Measurements from ENCODE around the gene ETV6.

The ETV6 gene

DNA sequence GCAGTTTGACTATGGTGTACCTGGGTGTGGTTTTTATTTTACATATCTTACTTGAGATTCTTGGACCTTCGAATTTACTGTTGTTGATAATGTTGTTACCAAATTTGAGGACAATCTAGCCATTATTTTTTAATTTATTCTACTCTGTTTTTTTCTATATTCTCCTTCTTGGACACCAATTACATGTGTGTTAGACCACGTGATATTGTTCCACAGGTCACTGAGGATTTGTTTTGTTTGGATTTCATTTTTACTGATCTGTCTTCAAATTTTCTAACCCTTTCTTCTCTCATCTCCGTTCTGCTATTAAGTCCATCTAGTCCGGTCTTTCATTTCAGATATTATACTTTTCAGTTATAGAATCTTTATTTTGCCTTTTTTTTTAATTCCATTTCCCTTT lies 216.3 kb downstream of the ETV6 start:
- no peak for FAIRE-seq

DNA sequence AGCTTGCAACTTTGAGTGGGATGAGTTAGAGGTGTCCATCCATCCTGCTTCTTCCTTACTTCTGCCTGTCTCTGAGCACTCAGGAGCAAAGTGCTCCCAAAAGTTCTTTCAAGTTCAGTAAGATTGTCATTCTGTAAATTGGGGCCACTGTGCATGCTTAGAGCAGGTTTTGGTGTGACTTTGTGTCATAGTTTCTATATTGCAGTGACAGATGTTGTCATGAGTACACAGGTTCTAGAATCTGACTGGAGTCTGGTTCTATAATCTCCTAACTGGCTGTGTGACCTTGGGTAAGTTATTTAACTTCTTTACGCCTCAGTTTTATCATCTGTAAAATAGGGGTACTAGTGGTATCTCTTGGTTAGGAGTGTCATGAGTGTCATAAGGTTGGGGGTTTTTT lies 218.6 kb downstream of the ETV6 start:
- FAIRE-seq, result no peak

DNA sequence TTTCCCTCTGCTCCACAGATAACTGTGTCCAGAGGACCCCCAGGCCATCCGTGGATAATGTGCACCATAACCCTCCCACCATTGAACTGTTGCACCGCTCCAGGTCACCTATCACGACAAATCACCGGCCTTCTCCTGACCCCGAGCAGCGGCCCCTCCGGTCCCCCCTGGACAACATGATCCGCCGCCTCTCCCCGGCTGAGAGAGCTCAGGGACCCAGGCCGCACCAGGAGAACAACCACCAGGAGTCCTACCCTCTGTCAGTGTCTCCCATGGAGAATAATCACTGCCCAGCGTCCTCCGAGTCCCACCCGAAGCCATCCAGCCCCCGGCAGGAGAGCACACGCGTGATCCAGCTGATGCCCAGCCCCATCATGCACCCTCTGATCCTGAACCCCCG lies 219.9 kb downstream of the ETV6 start:
- no peak for FAIRE-seq

DNA sequence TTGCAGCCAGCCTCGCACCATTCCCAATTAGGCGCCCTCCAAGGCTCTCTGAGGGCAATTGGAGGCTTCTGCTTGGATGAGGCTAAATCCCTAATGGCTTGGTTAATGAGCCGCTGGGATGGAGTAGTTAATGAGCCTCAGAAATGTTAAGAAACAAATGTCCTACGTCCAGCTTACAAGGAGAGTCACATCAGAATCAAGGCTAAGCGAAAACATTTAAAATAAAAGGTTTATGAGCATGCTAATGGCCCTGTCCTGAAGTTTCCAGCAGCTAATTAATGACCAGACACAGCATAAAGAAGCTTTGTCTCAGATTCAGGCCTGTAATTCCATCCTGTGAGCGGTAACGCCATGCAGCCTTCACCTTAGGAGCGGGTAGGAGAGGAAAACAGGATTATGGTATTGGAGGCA lies 220.6 kb downstream of the ETV6 start:
- no peak for FAIRE-seq

DNA sequence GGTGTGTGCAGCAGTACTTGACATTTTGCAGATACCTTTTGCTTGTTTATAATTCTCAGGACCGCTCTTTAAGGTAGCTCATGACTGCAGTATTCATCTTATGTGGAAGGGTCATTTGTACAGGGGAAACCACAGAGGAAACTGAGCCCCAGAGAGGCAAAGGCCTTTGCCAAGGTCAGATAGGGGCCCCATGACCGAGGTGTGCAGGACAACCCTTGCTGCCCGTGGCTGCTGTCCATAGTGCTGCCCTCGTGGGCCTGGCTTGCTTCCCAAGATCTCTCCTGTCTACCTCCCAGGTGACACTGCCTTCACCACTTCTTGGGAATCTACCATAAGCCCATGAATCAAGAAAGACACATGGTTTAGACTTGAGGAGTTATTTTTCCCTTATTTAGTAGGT lies 222.6 kb downstream of the ETV6 start:
- FAIRE-seq, result no peak

DNA sequence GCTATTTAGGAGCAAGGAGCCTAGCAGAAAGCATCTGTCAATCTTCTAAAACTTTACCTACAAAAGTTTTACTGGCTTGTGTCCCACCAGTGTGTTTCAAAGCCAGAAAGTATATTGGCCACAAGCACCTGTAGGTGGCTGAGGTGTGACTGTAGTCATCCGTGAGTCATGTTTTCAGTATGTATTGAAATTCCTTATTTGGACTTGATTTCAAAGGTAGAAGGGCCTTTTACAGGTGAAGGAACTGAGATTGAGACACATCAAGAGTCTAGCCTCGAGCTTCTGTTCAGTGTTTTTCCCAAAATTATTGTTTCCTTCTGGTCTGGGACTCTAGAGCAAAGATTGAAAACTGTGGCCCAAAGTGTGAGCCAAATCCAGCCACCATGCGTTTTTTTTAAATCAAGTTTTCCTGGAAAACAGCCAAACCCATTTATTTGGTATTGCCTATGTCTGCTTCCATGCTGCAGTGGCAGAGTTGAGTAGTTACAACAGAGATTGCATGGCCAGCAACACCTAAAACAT lies 226.0 kb downstream of the ETV6 start:
- FAIRE-seq, result no peak

DNA sequence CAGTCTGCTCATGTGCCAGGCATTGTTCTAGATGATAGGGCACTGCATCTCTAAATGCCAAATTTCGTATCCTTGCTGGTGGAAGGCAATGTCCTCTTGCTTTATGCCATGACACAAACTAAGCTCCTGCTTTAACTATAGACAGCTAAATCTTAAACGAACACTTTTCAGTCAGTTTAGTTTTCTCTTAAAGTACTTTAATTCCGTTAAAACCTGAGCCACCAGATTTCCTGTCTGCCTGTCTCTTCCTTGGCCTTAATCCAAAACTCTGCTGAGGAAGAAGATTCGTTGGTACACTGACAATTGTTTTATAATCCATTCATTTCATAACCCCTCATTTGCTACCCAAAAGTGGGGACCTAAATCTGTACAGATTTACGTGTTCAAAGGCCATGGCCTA lies 226.8 kb downstream of the ETV6 start:
- FAIRE-seq, result no peak

DNA sequence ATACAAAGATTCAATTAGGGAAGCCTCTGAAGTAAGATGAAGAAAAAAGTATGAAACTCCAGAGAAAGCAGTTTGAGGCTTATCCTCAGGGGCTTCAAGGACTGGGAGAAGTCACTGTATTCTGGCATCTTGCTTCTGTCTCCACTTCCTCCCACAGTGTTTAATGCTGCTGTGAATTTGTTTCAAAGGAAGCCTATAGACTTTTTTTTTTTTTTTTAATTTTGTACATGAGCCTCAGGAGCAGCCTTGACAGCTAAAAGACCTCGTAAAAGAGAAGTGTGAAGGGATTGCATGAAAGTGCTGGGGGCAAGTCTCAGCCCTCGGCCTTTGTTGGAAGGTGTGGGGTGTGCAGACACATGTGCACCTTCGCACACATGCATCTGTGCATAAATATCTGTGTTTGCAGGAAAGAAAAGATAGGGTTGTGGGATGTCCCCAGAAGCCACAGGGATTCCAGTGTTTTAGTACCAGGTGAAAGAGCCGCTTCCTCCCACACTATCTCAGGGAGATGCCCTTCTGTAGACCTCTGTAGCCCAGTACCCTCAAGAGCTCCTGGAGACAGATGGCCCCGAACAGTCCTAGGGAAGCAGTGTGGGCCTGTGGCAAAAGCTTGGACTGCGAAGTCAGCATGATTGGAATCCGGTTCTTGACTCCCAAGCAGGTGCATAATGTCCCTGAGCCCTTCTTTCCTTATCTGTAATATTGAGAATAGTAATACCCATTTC lies 227.8 kb downstream of the ETV6 start:
- no peak for FAIRE-seq

DNA sequence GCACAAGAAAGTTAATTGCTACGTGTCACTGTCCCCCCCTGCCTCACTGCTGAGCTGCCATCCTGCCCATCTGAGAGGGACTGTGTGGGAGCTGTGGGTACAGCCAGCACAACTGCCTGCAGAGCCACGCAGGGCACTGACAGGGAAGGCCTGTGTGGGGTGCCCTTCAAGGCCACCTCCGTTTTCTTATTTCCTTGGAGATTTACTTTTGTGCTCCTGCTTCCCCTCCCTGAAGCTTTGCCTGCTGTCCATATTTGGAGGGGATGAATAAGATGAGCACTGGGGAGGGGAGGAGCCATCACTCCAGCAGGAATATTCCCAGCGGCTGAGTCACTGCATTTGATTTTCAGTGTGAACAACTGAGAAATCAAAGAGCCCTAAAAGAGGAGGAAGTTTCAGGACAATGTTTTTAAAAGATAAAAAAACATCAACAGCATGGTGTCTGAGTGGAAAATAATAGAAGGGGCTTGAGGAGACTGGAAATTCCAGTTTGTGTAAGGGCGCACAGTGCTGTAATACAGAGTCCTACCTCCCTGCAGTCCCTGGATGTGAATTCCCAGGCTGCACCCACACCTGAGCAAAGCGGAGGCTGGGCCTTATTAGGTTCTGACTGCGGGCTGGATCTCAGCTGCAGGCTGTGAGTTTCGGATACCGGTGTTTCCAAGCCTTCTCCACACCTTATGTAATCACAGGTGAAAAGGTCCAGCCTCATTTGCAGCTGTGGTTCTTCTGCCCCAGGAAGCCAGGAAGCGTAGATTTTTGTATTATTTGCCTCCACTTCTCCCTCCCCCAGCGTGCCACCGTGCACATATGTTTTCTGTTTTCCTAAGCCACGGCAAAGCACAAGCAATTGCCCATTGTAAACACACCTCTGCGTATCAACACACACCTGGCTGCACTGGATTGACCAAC lies 228.7 kb downstream of the ETV6 start:
- FAIRE-seq, result peak; percentile 21

DNA sequence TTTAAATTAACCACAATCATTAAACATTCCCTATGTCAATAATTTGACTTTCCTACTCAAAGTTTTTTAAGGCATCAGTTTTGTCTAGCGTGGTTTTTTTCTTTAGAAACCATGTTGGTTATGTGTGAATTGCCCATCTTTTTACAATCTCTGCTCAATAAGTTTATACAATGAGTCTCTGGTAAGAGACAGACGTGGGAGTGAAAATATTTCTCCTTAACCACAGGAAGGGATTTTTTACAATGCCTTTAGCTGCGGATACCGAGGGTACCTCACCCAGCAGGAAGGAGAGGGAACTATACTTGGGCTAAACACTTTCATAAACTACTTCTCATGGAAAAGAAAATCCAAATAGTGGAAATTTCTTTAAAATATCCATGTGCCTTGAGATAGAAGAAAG lies 229.8 kb downstream of the ETV6 start:
- FAIRE-seq, result no peak

DNA sequence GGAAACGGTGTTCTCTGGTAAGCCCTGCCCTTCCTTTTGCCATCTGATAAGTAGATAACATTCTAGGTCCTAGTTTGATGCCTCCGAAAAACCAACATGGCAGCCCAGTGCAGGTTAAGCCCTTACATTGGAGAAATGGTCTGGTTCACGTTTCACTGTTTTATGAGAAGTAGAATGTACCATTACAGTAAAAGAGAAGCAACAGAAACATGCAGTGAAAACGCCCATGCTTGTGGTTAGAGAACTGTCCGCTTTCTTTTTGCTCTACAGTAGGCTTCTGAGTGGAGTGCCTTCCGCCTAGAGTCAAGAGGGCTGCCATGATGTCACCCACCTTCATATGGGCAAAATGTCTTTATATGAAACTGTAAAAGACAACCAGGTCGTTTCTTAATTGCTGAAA lies 230.9 kb downstream of the ETV6 start:
- FAIRE-seq, result no peak

DNA sequence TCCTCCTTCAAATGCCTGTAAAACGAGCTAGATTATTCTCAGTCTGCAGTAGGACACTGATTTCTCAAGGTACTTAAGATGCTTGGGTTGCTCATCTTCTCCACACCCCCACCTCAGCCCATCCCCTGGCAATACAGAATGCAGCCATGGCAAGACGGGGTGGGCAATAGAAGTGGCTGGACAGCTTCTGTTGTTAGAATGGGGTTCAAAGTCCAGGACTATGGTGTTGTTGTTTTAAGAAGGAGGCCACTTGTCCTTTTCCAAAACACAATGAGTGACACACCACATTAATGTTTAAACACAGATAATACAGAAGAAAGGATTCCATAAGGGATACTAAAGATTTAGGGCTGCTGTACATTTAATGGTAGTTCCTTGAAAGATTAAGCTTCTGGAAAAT lies 232.4 kb downstream of the ETV6 start:
- no peak for FAIRE-seq

DNA sequence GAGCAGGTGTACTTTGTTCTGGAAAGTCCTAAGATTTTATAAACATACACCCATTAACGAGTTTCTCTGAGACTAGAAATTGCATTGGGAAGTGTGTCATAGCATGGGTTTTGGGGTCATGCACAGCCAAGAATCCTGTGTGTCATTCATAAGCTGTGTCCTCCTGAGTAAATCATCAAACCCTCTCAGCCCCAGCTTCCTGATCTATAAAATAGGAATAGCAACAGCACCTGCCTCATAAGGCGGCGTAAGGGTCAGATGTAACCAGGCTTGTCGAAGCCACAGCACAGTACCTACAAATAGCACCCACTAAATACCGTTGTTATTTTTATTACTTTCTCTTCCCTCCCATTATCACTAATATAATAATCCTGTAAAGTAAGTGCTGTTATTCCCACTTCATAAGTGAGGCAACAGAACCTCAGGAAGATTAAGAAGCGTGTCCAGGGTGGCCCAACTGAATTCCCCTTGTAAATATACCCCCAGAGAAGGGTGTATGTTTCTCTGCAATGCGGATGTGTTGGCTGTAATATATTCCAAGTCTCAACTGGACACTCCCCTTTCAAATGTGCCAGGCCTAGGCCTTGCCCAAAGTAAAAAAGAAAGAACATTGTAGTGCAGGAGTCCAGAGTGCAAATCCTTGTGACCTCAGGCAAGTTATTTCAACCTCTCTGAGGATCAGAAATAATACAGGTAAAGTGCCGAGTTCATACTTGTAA lies 233.0 kb downstream of the ETV6 start:
- FAIRE-seq, result no peak

DNA sequence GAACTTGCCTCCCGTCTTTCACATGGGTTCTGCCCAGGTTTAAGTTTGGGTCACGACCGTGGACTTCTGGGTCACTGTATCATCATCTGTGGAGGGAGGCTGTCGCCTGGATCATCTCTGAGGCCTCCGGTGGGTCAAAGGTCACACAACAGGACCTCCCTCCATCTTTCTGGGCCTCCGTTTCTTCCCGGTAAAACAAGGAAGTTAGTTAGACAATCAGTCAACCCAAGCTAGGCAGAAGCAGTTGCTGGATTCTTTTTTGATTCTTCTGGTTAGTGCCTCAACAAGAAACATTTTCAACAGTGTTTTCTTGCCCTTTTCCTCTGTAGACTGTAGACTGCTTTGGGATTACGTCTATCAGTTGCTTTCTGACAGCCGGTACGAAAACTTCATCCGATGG lies 234.6 kb downstream of the ETV6 start:
- no peak for FAIRE-seq

DNA sequence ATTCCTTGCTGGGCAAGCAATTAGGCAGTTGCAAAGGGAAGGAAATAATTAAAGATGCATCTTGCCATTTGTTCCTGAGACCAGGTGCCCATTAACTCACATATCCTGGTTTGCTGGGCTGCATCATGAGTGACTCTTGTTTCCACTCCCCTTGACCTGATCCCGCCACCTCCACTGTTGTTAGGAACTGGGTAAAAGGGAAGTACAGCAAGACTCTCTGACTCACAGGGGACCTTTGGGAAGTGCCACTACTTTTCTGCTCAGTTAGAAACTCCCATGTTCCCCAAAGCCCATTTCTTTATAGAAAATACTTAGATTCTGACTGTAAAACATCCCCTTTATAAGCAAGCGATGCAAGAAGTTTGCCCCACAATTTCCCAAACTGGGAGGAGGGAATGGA lies 235.2 kb downstream of the ETV6 start:
- FAIRE-seq, result no peak

DNA sequence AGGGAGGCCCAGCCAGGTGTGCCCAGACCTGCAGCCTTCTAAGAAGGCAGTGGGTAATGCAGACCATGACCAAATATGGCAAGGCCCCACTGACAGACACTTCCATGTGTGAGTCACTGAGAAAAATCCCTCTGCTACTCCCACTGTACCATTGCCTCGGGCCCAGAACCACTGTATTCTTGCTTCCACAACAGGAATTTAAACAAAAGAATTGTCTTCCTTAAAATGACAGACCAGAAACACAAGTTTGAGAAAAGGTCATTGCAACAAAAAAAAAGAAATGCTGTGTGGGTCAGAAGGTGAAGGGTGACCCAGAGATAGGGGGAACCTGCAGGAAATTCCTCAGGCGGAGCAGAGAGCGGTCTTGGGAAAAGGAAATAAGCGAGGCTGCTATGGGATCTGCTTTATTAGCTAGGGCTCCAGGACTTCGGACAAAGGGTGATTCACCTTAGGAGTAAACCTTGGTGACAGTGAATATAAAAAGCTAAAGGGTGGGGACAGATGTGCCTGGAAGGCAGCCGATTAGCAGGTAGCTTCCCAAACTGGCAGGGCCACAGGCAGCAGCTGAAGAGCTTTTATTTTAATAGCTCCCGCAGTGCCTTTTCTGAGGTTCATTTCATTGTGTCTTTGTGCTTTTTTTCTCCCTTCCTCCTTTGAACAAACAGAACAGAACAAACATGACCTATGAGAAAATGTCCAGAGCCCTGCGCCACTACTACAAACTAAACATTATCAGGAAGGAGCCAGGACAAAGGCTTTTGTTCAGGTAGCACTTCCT lies 236.0 kb downstream of the ETV6 start:
- no peak for FAIRE-seq

DNA sequence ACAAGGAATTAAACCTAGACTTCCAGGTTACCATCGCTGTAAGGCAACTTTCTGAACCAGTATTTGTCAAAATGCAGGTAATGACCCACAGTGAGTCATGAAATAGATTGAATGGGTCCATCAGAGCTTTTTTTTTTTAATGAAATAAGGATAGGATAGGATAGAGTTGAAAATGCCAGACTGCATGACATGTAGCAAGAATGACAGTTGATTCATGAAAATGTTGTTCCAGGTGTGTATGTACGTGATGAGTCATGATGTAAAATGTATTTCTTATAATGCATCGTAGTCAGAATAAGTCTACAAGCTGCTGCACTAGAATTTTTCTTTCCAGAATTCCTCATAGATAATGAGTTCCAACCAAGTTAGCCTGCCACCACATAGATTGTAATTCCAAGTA lies 236.9 kb downstream of the ETV6 start:
- FAIRE-seq, result no peak

DNA sequence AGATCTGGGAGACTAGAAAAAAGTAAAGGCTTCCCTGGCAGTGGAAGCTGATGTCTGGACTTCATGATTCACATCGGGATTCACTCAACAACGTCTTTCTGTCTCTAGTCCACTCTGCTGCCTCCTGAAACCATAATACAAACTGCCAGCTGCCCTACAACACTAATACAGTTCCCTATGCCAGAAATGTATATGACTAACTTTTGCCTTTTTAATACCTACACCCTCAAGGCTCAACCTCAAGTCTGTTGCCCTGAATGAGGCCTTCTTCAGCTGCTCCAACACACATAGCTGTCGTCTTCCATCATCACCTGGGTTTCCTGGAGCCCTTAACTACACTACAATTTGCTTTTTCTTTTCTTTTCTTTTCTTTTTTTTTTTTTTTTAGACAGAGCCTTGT lies 238.6 kb downstream of the ETV6 start:
- no peak for FAIRE-seq

DNA sequence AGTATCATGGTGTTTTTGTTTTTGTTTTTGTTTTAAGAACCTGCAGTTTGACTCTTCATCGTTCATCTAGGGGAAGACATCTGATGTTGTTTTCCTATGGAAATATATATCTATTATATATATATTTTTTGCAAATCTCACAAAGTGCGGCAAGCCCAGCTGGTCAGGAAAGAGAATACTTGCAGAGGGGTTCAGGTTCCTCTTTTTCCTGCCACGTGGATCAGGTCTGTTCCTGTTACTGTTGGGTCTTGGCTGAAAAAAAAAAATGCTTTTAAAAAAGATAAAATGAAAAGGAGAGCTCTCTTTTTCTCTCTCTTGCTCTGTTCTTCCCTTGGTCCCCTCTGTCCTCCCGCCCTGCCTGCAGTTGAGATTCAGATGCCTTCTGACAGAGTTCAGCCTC lies 241.9 kb downstream of the ETV6 start:
- no peak for FAIRE-seq

DNA sequence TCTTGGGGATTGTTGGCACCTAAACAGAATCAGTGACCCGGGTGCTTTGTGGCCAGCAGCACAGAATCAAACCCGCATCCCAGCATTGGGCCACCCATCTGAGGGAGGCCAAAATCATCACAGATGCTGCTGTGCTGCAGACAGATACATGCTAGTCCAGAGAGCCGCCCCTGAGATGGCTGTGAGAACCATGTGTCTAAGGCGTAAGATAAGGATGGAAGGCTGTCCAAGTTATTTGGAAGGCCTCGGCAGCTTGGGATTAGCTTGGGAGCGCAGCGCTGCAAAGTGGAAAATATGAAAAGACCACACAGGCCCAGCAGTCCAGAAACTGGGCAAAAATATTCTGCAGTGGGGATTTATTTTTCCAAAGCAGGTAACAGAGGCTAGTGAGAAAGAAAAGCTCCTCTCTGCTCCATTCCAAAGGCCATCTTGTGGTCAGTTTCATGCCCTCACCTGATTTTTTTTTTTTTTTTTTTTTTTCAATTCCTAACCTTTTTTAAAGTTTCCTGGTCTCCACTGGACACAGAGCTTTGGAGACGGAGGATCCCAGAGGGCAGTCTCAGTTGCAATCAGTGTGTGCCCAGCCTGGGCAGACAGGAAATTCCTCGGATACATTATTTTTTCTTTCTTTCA lies 242.4 kb downstream of the ETV6 start:
- no peak for FAIRE-seq

DNA sequence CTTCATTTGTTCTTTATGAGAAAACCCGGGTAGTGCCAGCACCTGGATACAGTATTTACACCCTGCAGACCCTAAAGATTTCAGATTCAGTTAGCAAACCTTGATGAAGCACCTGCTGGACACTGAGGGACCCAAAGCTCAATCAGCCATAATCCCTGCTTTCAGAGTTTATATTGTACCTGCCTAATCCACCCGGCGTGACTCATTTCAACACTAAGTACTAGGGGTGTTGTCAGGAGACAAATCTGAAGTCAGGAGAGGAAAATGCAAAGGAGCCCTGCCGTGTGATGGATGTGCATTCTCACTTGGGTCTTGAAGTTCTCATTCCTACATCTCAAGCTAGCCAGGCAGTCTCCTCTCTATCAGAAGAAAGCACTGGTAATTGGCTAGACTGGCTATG lies 244.5 kb downstream of the ETV6 start:
- FAIRE-seq, result no peak

DNA sequence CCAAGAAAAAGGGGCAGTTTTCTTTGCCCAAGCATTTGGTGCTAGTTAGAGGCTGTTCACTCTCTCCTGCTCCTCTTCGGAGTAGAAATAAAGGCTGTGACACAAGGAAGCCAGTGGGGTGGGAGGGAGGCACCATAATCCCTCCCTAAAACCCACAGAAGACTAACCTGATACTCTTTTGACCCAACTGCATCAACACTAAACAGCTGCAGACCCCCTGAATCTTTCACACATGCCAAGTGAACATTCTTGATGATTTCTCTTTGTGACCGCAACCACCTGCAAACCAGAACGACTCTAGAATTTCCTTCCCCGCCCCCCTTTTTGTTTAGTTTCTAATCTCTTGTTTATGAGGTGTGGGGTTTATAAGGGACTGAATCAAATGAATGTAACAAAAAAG lies 245.4 kb downstream of the ETV6 start:
- no peak for FAIRE-seq
